K562 (cell line): ENCODE results near the gene PPM1E. TPM values are rescaled to one million over a fixed set of nuclear protein-coding genes. Genes with fewer than 3 reads are reported as not detected.
"Not testable (repeated sequence)": the region's sequence is repeated elsewhere in the genome, so short reads cannot be mapped to it uniquely, and the experiment has no call there.

Experiments used
- ATAC-seq: fragments of 200-7000 bp; cut with Tn5 transposase; 3 replicates; pipeline ENCODE4 v1.9.1; 2020; ENCODE audit warnings: moderate library complexity
- BruUV-seq: library from RNA; stranded (reverse); fragments of 400-500 nt; replicated peaks from 2 replicates; lab custom pipeline; 2021; lab: Mats Ljungman, UMichigan
- CTCF ChIA-PET: fragments of 300-600 bp; formaldehyde crosslinking; extraction: SDS; loops from one replicate; lab custom pipeline; 2021; ENCODE audit warnings: low intra/inter-chr PET ratio; lab: Yijun Ruan, JAX
- POLR2A ChIA-PET: fragments of 300-600, 350-650 bp; sonication (Branson Sonifier 250); formaldehyde crosslinking; extraction: SDS; loops from one replicate; lab custom pipeline; 2021; ENCODE audit warnings: antibody characterized with exemption, inconsistent platforms; lab: Yijun Ruan, JAX
- DNase-seq, 4 experiments: peaks; one replicate each; pipeline versions ENCODE4 v3.0.0 to v3.0.0-alpha.2; 2011 to 2018; ENCODE audit warnings: low spot score in 3 of 4, mixed read lengths in 3 of 4; ENCODE audit errors: extremely low read depth in 1 of 4
- FAIRE-seq: peaks from 2 replicates; lab custom pipeline; 2011; peaks lifted over from hg19 to GRCh38; lab: Jason Lieb, UNC
- H2AFZ ChIP-seq: 2 replicates; pipeline ENCODE4 v1.6.0; 2011; ENCODE audit warnings: low read depth, low read length, control low read depth, inconsistent platforms
- H3K27ac ChIP-seq: fragments of 200-600 bp; 3 replicates; pipeline ENCODE4 v1.8.0; 2011; ENCODE audit warnings: low read depth, mild to moderate bottlenecking, control low read depth, inconsistent platforms, low read length, moderate library complexity, mixed read lengths; ENCODE audit errors: extremely low read depth
- H3K27me3 ChIP-seq, 2 experiments: fragments of 300-600 bp in 1 of 2; 2 replicates in 1 of 2; 3 replicates in 1 of 2; pipeline versions ENCODE4 v1.6.0 to v1.8.0; 2011; ENCODE audit warnings: inconsistent platforms in 2 of 2, low read length in 2 of 2, mild to moderate bottlenecking in 1 of 2, mixed read lengths in 1 of 2, moderate library complexity in 1 of 2; ENCODE audit not compliant: control insufficient read depth in 2 of 2, insufficient read depth in 2 of 2
- H3K36me3 ChIP-seq: fragments of 300-600 bp; 3 replicates; pipeline ENCODE4 v1.8.0; 2011; ENCODE audit warnings: mild to moderate bottlenecking, low read length, inconsistent platforms; ENCODE audit not compliant: control insufficient read depth, insufficient read depth
- H3K4me1 ChIP-seq, 2 experiments: fragments of 200-600 bp in 1 of 2; replicated peaks in 1 of 2; 2 replicates in 1 of 2; 3 replicates in 1 of 2; pipeline versions ENCODE4 v1.5.1 to v1.8.0; 2011; ENCODE audit warnings: inconsistent platforms in 2 of 2, low read length in 2 of 2, mild to moderate bottlenecking in 1 of 2, mixed read lengths in 1 of 2, moderate library complexity in 1 of 2; ENCODE audit not compliant: control insufficient read depth in 2 of 2, insufficient read depth in 2 of 2
- H3K4me2 ChIP-seq: 2 replicates; pipeline ENCODE4 v1.6.1; 2011; ENCODE audit warnings: low read length, control low read depth, inconsistent platforms, mixed read lengths; ENCODE audit not compliant: insufficient read depth
- H3K4me3 ChIP-seq: fragments of 200-600 bp; sonication (generic), shearing (Covaris generic); 2 replicates; pipeline ENCODE4 v1.5.1; 2016; ENCODE audit warnings: control low read depth, inconsistent platforms
- H3K79me2 ChIP-seq: fragments of 200-600 bp; 3 replicates; pipeline ENCODE4 v1.8.0; 2011; ENCODE audit warnings: low read length, inconsistent platforms; ENCODE audit not compliant: control insufficient read depth, insufficient read depth
- H3K9ac ChIP-seq, 2 experiments: 2 replicates each; pipeline versions ENCODE4 v1.6.0 to v1.6.1; 2011; ENCODE audit warnings: low read depth in 2 of 2, low read length in 2 of 2, control low read depth in 1 of 2, inconsistent platforms in 1 of 2, mild to moderate bottlenecking in 1 of 2, mixed read lengths in 1 of 2; ENCODE audit not compliant: insufficient read depth in 1 of 2
- H3K9me1 ChIP-seq: one replicate; pipeline ENCODE4 v1.6.0; 2011; ENCODE audit warnings: inconsistent platforms, mild to moderate bottlenecking, low read length, moderate library complexity; ENCODE audit not compliant: control insufficient read depth, insufficient read depth
- H3K9me3 ChIP-seq: replicated peaks from 2 replicates; pipeline ENCODE4 v1.5.1; 2011; ENCODE audit warnings: low read depth, low read length, inconsistent platforms; ENCODE audit not compliant: control insufficient read depth, insufficient read depth
- H4K20me1 ChIP-seq: replicated peaks from 2 replicates; pipeline ENCODE4 v1.6.1; 2011; ENCODE audit warnings: low read length, inconsistent platforms, mixed read lengths; ENCODE audit not compliant: control insufficient read depth, insufficient read depth
- ZBTB11 ChIP-seq, 3 experiments: fragments of 200-800 bp in 1 of 3; fragments of 250-450 bp in 1 of 3; fragments of 450-650 bp in 1 of 3; sonication (Bioruptor Pico) in 1 of 3; sonication (Bioruptor generic) in 1 of 3; formaldehyde crosslinking in 1 of 3; IDR thresholded peaks; 2 replicates each; pipeline versions ENCODE4 v1.6.1 to v1.8.0; 2016 to 2022; ENCODE audit warnings: mild to moderate bottlenecking in 2 of 3, missing genetic modification characterization in 2 of 3, missing compliant biosample characterization in 1 of 3, moderate library complexity in 1 of 3
- in situ Hi-C: fragments of 300-500 bp; cut with MboI; formaldehyde crosslinking; loops from 4 replicates; pipeline ENCODE4 v1.15.0; 2018; ENCODE audit warnings: inconsistent platforms, mixed read lengths
- intact Hi-C: fragments of 100-400 bp; cut with micrococcal nuclease; formaldehyde crosslinking; loops from 2 replicates; pipeline ENCODE4 v1.14.2; 2022
- polyA plus RNA-seq, 8 experiments: library from polyadenylated mRNA; depleted of rRNA in 4 of 8; stranded (reverse) in 5 of 8; unstranded in 3 of 8; fragments of >200 nt; fragmentation: Nextera tagmentation in 2 of 8; fragmentation: Illumina TruSeq in 1 of 8; extraction: Ambion mirVana in 2 of 8; extraction: Trizol in 1 of 8; gene quantifications; 2 replicates each; pipeline versions ENCODE4 v1.2.1 to v1.2.3, GENCODE V29; 2011 to 2014; ENCODE audit warnings: inconsistent platforms in 1 of 8, missing spikeins in 1 of 8
- total RNA-seq, 7 experiments: library from RNA; depleted of rRNA in 6 of 7; stranded (reverse); fragments of >200 nt in 6 of 7; fragmentation: Illumina TruSeq in 2 of 7; extraction: Trizol in 2 of 7; gene quantifications; 2 replicates each; pipeline versions ENCODE4 v1.2.1 to v1.2.3, GENCODE V29; 2011 to 2021; ENCODE audit warnings: low replicate concordance in 1 of 7

PPM1E gene
- total and polyA plus RNA-seq, 9 of the 15 experiments (the other 6 are each of a cell fraction or from before 2014, with no cell fraction given) = 1.0 to 5.7 (median 4.7) TPM

GRCh38 chr17:58749627-58750026 lies 6.0 kb upstream of the PPM1E start:
- H3K9me1 ChIP-seq, H3K36me3 ChIP-seq, H3K4me2 ChIP-seq, H3K4me3 ChIP-seq, in situ Hi-C loops, H3K9me3 ChIP-seq, BruUV-seq, H3K9ac ChIP-seq, ATAC-seq, H3K27ac ChIP-seq, H3K79me2 ChIP-seq, H4K20me1 ChIP-seq, intact Hi-C loops, H2AFZ ChIP-seq, FAIRE-seq, H3K27me3 ChIP-seq, DNase-seq, H3K4me1 ChIP-seq, CTCF ChIA-PET: not testable (repeated sequence)
- peak in 1 of 3 experiments; percentile 86; a peak in 1 of 6 replicates for TF ChIP-seq ZBTB11 (CRISPR knock-in tag; IDR thresholded peaks at IDR 0.05)
- POLR2A ChIA-PET = interaction anchor here (1.0 kb wide), 1 partner anchor 15 kb away, joined by 3 read pairs; no protein-coding TSS in a partner anchor
